Neuron (in vitro differentiated cells): ENCODE measurements around the gene RSPH10B2.
"Not testable (repeated sequence)": the region's sequence is repeated elsewhere in the genome, so short reads cannot be mapped to it uniquely, and the experiment has no call there.

Source experiments
- H2AFZ ChIP-seq: one replicate; pipeline ENCODE4 v1.6.1; 2013; ENCODE audit warnings: low read depth, mild to moderate bottlenecking, inconsistent platforms, low read length, moderate library complexity
- H3K27me3 ChIP-seq: one replicate; pipeline ENCODE4 v1.6.1; 2013; ENCODE audit warnings: low read length; ENCODE audit not compliant: insufficient read depth
- H3K36me3 ChIP-seq: one replicate; pipeline ENCODE4 v1.6.1; 2013; ENCODE audit warnings: low read length; ENCODE audit not compliant: insufficient read depth
- H3K4me1 ChIP-seq: one replicate; pipeline ENCODE4 v1.6.1; 2013; ENCODE audit warnings: low read length; ENCODE audit not compliant: insufficient read depth
- H3K4me3 ChIP-seq: 2 replicates; pipeline ENCODE4 v1.5.1; 2013; ENCODE audit warnings: mild to moderate bottlenecking, low read length, moderate library complexity
- H3K9me3 ChIP-seq: one replicate; pipeline ENCODE4 v1.6.1; 2013; ENCODE audit warnings: low read length

The RSPH10B2 gene

GRCh38 chr7:6799887-6800286 lies 46.0 kb downstream of the RSPH10B2 start:
- H3K9me3 ChIP-seq, H3K4me1 ChIP-seq, H3K27me3 ChIP-seq, H3K4me3 ChIP-seq, H3K36me3 ChIP-seq, H2AFZ ChIP-seq: not testable (repeated sequence)

- H3K4me3 ChIP-seq: not testable (repeated sequence)
Observed at GRCh38 chr7:6800331-6800730, 46.4 kb downstream of the RSPH10B2 start.

GRCh38 chr7:6807393-6807918 lies 53.6 kb downstream of the RSPH10B2 start:
- not testable (repeated sequence) for H2AFZ ChIP-seq, H3K9me3 ChIP-seq, H3K4me3 ChIP-seq, H3K27me3 ChIP-seq, H3K36me3 ChIP-seq, H3K4me1 ChIP-seq

More at GRCh38 chr7:6800331-6800730, 46.4 kb downstream of the RSPH10B2 start:
- not testable (repeated sequence) for H3K27me3 ChIP-seq, H3K36me3 ChIP-seq, H3K9me3 ChIP-seq, H3K4me1 ChIP-seq, H2AFZ ChIP-seq

- H3K27me3 ChIP-seq, H3K36me3 ChIP-seq, H2AFZ ChIP-seq, H3K4me3 ChIP-seq, H3K9me3 ChIP-seq, H3K4me1 ChIP-seq: not testable (repeated sequence)
Observed at GRCh38 chr7:6807959-6808358, 54.1 kb downstream of the RSPH10B2 start.

- not testable (repeated sequence) for H3K27me3 ChIP-seq, H2AFZ ChIP-seq, H3K4me1 ChIP-seq, H3K9me3 ChIP-seq, H3K4me3 ChIP-seq
- H3K36me3 ChIP-seq: peaks cover 14% of the 10 kb centered on the region
Observed at GRCh38 chr7:6813011-6813410, 59.1 kb downstream of the RSPH10B2 start.

DNA sequence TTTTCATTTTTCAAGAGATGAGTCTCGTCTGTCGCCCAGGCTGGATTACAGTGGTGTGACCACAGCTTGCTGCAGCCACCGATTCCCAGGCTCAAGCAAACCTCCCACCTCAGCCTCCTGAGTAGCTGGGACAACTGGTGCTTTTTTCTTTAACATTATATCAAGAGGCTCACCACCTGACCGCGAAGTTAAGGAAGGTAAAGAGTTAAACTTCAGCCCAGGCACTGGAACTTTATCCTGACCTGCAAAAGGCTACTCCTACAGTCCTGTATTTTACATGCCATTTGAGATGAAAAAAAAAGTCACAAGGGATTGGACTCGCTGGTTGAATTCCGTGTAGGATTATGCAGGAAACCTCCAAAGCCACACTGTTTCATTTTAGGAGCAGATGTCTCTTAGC lies 61.6 kb downstream of the RSPH10B2 start:
- not testable (repeated sequence) for H3K9me3 ChIP-seq, H2AFZ ChIP-seq, H3K4me3 ChIP-seq, H3K4me1 ChIP-seq, H3K27me3 ChIP-seq
- peaks cover 14% of the 10 kb centered on the region for H3K36me3 ChIP-seq

DNA sequence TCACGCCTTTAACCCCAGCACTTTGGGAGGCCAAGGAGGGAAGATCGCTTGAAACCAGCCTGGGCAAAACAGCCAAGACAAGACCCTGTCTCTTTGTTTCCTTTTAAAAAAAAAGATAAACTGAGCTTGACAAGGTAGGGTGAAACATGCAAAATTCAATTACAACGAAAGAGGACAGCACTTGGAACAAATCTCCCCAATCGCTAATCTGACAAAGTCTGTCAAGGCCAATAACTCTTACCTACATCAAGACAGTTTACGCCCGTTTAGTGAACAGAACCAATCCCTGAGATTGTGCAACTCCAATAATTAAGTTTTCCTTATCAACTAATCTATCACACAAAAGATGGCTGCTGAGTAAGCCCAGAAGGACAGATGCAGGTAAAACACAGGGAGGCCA lies 67.7 kb downstream of the RSPH10B2 start:
- H2AFZ ChIP-seq, H3K9me3 ChIP-seq, H3K4me3 ChIP-seq, H3K4me1 ChIP-seq, H3K27me3 ChIP-seq: not testable (repeated sequence)
- peaks cover 12% of the 10 kb centered on the region for H3K36me3 ChIP-seq

DNA sequence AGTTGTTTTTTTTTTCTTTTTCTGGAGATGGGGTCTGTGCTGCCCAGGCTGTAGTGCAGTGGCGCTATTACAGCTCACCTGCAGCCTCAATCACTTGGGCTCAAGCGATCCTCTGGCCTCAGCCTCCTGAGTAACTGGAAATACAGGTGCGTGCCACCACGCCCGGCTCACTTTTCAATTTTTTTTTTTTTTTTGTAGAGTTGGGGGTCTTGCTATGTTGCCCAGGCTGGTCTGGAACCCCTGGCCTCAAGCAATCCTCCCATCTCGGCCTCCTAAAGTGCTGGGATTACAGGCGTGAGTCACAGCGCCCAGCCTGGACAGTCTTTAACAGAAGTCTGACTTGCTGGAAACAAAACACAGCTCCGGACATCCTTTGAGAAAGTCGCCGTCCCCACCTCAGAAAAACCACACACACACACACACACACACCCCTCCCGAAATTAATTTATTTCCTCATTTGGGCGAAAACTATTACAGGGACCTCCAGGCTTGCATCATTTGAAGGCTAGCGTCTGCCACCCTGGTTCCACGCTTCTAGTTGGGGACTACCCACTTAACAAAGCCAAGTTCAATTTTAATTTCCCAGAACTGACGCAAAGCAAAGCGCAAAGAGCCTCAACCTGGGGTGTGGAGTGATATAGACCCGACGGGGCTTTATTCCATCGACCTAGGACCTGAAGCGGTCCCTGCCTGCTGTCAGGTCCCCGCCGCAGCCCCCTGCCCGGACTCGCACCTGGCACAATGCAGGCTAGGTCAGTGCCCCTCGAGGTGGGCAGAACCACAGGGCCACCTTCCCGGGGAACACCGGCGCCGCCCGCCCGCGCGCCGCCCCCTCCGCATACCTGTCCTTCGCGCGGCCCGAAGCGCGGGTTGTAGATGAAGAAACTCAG lies 71.6 kb downstream of the RSPH10B2 start:
- not testable (repeated sequence) for H3K27me3 ChIP-seq, H3K36me3 ChIP-seq, H3K4me1 ChIP-seq, H3K9me3 ChIP-seq, H2AFZ ChIP-seq
- peak overlapping the region; percentile 49 for H3K4me3 ChIP-seq

DNA sequence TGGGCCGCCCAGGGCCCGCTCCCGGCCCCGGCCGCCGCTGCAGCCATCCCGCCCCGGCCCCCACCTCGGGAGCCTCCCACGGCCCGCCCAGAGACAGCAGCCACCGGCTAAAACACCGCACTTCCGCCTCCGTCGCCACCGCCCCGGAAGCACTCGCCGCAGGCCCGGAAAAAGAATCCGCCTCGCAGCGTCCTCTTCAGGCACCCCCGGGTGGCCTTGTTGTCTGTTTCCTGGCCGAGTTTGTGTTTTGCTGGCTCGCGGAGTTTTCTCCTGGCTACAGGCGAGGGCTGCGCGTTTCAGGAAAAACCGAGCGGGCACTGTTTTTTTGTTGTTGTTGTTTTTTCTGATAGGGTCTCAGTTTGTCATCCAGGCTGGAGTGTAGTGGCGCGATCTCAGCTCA lies 72.2 kb downstream of the RSPH10B2 start, which contains the start of gene CCZ1B:
CCZ1B (minus strand) TSS at position 125 of the 400 bp plus-strand sequence; CDS start at position 47, 78 bp downstream.
- H3K9me3 ChIP-seq, H3K27me3 ChIP-seq: not testable (repeated sequence)
- peak within 1 kb of the TSS; percentile 60 for H3K4me3 ChIP-seq

DNA sequence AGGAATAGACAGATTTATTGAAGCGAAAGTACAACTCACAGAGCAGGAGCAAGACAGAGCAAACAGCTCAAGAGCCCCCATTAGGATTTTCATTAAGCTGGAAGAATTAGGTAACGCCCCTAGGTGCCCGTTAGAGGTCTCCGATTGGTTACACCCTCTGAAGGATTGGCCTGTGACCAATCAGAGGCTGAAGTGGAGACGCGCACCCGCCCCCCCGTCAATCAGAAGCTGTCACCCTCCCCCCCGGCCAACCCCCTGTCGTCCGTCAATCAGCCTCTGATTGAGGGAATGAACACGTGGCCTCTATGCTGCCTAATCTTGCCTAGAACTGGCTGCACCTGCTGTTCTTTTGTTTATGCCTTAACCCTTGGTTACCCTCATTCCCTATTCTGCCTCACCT lies 73.3 kb downstream of the RSPH10B2 start:
- H3K9me3 ChIP-seq, H2AFZ ChIP-seq, H3K27me3 ChIP-seq, H3K4me1 ChIP-seq, H3K36me3 ChIP-seq, H3K4me3 ChIP-seq: not testable (repeated sequence)

More for the DNA sequence above, 72.2 kb downstream of the RSPH10B2 start, which contains the start of gene CCZ1B:
- not testable (repeated sequence) for H3K4me1 ChIP-seq, H3K36me3 ChIP-seq, H2AFZ ChIP-seq

DNA sequence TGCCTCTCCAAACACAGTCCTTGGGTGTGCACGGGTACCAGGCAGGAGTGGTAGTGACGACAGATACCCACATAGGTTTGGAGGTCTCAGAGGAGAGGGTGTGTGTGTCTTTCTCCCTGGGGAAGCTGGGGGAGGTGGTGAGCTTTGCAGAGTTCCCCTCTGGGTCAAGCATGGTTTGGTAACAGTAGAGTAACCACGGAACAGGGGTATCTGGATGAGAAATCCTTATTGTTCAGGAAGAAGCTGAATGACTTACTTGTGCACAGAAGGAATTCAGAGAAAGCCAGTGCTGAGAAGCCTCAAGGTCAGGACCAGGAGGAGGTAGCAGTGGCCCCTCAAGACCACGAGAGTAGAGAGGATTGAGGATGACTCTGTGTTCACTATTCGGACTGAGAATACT lies 75.7 kb downstream of the RSPH10B2 start:
- not testable (repeated sequence) for H3K4me1 ChIP-seq, H3K9me3 ChIP-seq, H3K36me3 ChIP-seq, H2AFZ ChIP-seq, H3K4me3 ChIP-seq, H3K27me3 ChIP-seq

- H3K36me3 ChIP-seq, H3K9me3 ChIP-seq, H3K27me3 ChIP-seq, H3K4me1 ChIP-seq, H3K4me3 ChIP-seq, H2AFZ ChIP-seq: not testable (repeated sequence)
Observed at GRCh38 chr7:6830026-6830425, 76.1 kb downstream of the RSPH10B2 start.

- Histone ChIP-seq H3K27me3 (no peaks in the 10 kb centered on the region), H3K4me3 (no peak overlapping the region), H2AFZ (no peak overlapping the region), H3K4me1 (no peaks in the 10 kb centered on the region), H3K9me3 (no peaks in the 10 kb centered on the region), H3K36me3 (no peaks in the 10 kb centered on the region)
Observed at GRCh38 chr7:6831018-6831725, 77.3 kb downstream of the RSPH10B2 start.
